LNCaP clone FGC (cell line): ENCODE measurements around the gene TMEM184B.
"Not testable (repeated sequence)": the region's sequence is repeated elsewhere in the genome, so short reads cannot be mapped to it uniquely, and the experiment has no call there.

Experiments used
- DNase-seq: peaks from one replicate; pipeline ENCODE4 v3.0.0-alpha.2; 2011; ENCODE audit warnings: low read depth
- H3K4me3 ChIP-seq: 2 replicates; pipeline ENCODE4 v1.5.1; 2011; ENCODE audit warnings: mild to moderate bottlenecking, low read depth, low read length, control low read depth
- TF ChIP-seq, protein P1 (sequence below): IDR thresholded peaks from 2 replicates; pipeline ENCODE4 v1.5.1; 2012; ENCODE audit warnings: mild to moderate bottlenecking; ENCODE audit not compliant: control insufficient read depth, insufficient read depth; ENCODE audit errors: extremely low read depth

Gene TMEM184B

GRCh38 chr22:38189104-38189503 lies 83.7 kb downstream of the TMEM184B start:
- DNase-seq = no peak
- TF ChIP-seq, protein P1, sequence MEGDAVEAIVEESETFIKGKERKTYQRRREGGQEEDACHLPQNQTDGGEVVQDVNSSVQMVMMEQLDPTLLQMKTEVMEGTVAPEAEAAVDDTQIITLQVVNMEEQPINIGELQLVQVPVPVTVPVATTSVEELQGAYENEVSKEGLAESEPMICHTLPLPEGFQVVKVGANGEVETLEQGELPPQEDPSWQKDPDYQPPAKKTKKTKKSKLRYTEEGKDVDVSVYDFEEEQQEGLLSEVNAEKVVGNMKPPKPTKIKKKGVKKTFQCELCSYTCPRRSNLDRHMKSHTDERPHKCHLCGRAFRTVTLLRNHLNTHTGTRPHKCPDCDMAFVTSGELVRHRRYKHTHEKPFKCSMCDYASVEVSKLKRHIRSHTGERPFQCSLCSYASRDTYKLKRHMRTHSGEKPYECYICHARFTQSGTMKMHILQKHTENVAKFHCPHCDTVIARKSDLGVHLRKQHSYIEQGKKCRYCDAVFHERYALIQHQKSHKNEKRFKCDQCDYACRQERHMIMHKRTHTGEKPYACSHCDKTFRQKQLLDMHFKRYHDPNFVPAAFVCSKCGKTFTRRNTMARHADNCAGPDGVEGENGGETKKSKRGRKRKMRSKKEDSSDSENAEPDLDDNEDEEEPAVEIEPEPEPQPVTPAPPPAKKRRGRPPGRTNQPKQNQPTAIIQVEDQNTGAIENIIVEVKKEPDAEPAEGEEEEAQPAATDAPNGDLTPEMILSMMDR = no peak
- no peak overlapping the region for H3K4me3 ChIP-seq

- DNase-seq = peak; percentile 88
- TF ChIP-seq, protein P1 = no peak
- no peak overlapping the region for H3K4me3 ChIP-seq
These were observed 85.2 kb downstream of the TMEM184B start for GRCh38 chr22:38187413-38188212.

DNA sequence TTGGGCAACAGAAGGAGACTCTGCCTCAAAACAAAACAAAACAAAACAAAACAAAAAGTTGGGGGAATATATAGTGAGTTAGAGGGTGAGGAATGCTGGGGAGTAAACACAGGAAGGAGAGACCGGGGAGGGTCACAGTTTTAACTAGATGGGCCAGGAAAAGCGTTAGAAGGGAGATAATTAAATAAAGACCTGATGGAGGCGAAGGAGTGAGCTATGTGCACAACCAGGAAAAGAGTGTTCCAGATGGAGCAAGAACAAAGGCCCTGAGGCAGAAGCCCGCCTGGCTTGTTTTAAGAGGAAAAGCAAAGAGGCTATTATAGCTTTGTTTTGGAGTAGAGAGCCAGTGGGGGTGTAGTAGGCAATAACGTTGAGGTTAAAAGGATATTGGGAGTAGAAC lies 86.4 kb downstream of the TMEM184B start:
- no peak overlapping the region for H3K4me3 ChIP-seq
- no peak for DNase-seq
- TF ChIP-seq, protein P1 = no peak

DNA sequence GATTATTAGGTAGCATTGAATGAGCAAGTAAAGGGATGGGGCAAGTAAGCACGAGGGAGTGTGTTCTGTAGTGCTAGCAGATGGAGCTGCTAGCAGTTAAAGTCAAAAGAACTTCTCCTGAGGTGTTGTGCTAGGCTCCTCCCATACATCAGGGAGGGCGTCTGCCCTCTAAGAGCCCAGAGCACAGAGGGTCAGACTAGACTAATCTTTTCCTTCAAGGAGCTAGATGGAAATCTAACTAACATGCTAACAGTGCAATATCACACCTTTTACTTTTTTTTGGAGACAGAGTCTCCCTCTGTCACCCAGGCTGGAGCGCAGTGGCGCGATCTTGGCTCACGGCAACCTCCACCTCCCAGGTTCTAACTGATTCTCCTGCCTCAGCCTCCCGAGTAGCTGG lies 88.0 kb downstream of the TMEM184B start:
- TF ChIP-seq, protein P1 = no peak
- no peak overlapping the region for H3K4me3 ChIP-seq
- no peak for DNase-seq

DNA sequence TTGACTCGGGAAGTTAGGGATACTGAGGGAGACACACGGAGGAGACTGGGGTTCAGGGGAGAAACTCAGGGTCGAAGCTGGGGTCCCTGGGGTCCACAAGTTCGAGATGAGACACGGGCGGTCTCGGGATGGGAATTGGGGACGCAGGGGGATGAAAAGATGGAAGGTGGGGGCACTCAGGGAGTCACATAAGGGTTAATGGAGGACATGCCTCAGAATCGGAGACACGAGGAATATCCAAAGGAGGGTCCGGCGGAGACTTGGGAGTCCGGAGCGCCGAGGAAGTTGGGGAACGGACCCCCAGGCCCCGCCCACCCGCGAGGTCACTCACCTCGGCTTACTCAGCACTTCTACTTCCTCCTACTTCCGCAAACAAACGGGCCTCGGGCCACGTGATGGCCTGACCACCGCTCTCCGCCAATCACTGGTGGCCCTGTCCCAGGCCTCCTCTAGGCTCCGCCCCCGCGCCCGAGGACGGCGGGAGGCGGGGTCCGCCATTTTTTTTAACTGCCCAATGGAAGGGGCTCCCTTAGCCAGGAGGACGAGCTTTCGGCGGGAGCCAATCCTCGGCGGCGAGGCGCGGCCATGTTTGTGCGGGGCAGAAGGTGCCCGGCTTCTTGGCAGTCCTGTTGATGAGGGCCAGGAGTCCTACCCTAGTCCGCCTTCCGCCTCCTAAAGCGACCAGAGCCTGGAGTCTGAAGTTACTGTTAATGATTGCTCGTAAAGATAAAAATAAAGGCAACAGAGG lies 91.2 kb downstream of the TMEM184B start, which contains the start of gene PLA2G6:
Gene PLA2G6 (minus strand): TSS at position 378 of the 748 bp plus-strand sequence. CDS start 12,404 bp downstream, outside the sequence.
- peak within 1 kb of the TSS; percentile 73 for H3K4me3 ChIP-seq
- DNase-seq = peak; percentile 99
- TF ChIP-seq, protein P1 = no peak

- H3K4me3 ChIP-seq = peak overlapping the region; percentile 73
- DNase-seq = no peak
- TF ChIP-seq, protein P1 = no peak
These were observed 91.9 kb downstream of the TMEM184B start for GRCh38 chr22:38180841-38181452.

GRCh38 chr22:38178605-38178937 lies 94.2 kb downstream of the TMEM184B start:
- DNase-seq, H3K4me3 ChIP-seq: not testable (repeated sequence)
